SHP77 treated with DMSO at 0.1 percent for 48 hours (cell line): ENCODE data around the gene APOA4.
"Not testable (repeated sequence)": the region's sequence is repeated elsewhere in the genome, so short reads cannot be mapped to it uniquely, and the experiment has no call there.

Experiments
- DNase-seq: peaks from one replicate; lab custom pipeline; 2025; lab: John Stamatoyannopoulos, UW

The APOA4 gene

GRCh38 chr11:116801662-116802061 is 21.4 kb downstream of the APOA4 start:
- not testable (repeated sequence) for DNase-seq

GRCh38 chr11:116800610-116801009 is 22.5 kb downstream of the APOA4 start:
- no peak for DNase-seq

- DNase-seq = no peak
Measured at GRCh38 chr11:116798368-116798767, 24.7 kb downstream of the APOA4 start.

GRCh38 chr11:116797816-116798215 is 25.3 kb downstream of the APOA4 start:
- no peak for DNase-seq

GRCh38 chr11:116796548-116796947 is 26.6 kb downstream of the APOA4 start:
- no peak for DNase-seq

GRCh38 chr11:116794851-116795250 is 28.3 kb downstream of the APOA4 start:
- DNase-seq = no peak

GRCh38 chr11:116793772-116794097 is 29.4 kb downstream of the APOA4 start:
- DNase-seq = no peak

- DNase-seq = no peak
Measured at GRCh38 chr11:116792869-116793771, 30.0 kb downstream of the APOA4 start.

- DNase-seq = no peak
Measured at GRCh38 chr11:116792144-116792868, 30.8 kb downstream of the APOA4 start.

- DNase-seq = no peak
Measured at GRCh38 chr11:116791813-116792143, 31.3 kb downstream of the APOA4 start, which contains the start of gene APOA5. Gene APOA5 (minus strand): TSS chr11:116791879. CDS start chr11:116791860, 19 bp downstream.

GRCh38 chr11:116791002-116791812 is 31.9 kb downstream of the APOA4 start:
- DNase-seq = peak; percentile 40

GRCh38 chr11:116790167-116791001 is 32.7 kb downstream of the APOA4 start:
- DNase-seq = no peak

- DNase-seq = no peak
Measured at GRCh38 chr11:116788975-116789374, 34.1 kb downstream of the APOA4 start.

GRCh38 chr11:116788534-116788933 is 34.6 kb downstream of the APOA4 start:
- DNase-seq = no peak

- DNase-seq = peak; percentile 67
Measured at GRCh38 chr11:116787786-116788486, 35.2 kb downstream of the APOA4 start, which contains the start of gene ZPR1. Gene ZPR1 (minus strand): TSS chr11:116788023. CDS start chr11:116787990, 33 bp downstream.

GRCh38 chr11:116787436-116787785 is 35.7 kb downstream of the APOA4 start:
- no peak for DNase-seq

- no peak for DNase-seq
Measured at GRCh38 chr11:116786966-116787365, 36.1 kb downstream of the APOA4 start.

GRCh38 chr11:116786326-116786725 is 36.8 kb downstream of the APOA4 start:
- no peak for DNase-seq

- no peak for DNase-seq
Measured at GRCh38 chr11:116782728-116783127, 40.4 kb downstream of the APOA4 start.

- no peak for DNase-seq
Measured at GRCh38 chr11:116778556-116778955, 44.5 kb downstream of the APOA4 start.

- no peak for DNase-seq
Measured at GRCh38 chr11:116777056-116777455, 46.0 kb downstream of the APOA4 start.
